Stromal cell of bone marrow (primary cell): ENCODE results near the gene NCK1.
"Not testable (repeated sequence)": the region's sequence is repeated elsewhere in the genome, so short reads cannot be mapped to it uniquely, and the experiment has no call there.

Experiments
- DNase-seq: peaks from one replicate; pipeline ENCODE4 v3.0.0-alpha.2; 2012; ENCODE audit warnings: low read depth

Gene NCK1

DNA sequence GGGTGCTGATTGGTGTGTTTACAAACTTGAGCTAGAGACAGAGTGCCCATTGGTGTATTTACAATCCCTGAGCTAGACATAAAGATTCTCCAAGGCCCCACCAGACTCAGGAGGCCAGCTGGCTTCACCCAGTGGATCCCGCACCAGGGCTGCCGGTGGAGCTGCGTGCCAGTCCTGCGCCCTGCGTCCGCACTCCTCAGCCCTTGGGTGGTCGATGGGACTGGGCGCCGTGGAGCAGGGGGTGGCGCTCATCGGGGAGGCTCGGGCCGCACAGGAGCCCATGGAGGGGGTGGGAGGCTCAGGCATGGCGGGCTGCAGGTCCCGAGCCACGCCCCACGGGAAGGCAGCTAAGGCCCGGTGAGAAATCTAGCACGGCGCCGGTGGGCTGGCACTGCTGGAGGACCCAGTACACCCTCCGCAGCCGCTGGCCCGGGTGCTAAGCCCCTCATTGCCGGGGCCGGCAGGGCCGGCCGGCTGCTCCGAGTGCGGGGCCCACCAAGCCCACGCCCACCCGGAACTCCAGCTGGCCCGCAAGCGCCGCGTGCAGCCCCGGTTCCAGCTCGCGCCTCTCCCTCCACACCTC lies 125.5 kb downstream of the NCK1 start:
- not testable (repeated sequence) for DNase-seq

DNA sequence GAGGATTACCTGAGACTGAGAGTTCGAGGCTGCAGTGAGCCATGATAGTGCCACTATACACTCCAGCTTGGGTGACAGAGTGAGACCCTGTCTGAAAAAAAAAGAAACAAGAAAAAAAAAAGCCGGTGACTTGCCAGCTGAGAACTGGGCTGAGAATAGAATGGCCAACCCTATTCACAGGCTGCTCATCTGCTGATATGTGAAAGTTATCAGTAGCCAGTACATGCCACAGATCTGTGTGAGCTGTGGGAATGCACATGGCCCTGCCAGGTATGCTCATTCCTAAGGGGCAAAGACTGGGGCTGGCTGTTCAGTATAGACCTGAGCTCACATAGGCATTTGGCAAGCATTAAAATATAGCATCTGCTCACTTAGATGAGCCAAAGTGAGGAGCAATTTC lies 126.6 kb downstream of the NCK1 start:
- DNase-seq = no peak

- no peak for DNase-seq
Observed at GRCh38 chr3:136989781-136990524, 127.9 kb downstream of the NCK1 start.

- no peak for DNase-seq
Observed at GRCh38 chr3:136990826-136991225, 128.8 kb downstream of the NCK1 start.

DNA sequence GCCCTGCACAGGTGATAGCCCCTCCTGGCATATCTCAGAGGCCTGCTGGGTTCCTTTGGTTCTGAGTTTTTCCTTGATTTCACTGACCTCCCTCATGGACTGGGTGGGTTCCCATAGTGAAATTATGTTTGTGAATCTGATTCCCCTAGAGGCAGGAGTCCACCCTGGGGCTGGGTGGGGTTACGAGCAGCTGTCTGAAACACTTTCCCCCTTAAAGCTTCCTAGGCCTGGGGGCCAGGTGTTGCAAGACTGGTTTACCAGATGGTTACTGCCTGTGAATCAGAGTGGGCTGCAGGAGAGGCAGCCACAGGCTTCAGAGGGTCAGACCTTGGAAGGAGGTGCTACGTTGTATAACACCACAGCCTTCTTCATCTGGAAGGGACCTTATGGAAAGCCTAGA lies 130.1 kb downstream of the NCK1 start:
- DNase-seq = no peak

DNA sequence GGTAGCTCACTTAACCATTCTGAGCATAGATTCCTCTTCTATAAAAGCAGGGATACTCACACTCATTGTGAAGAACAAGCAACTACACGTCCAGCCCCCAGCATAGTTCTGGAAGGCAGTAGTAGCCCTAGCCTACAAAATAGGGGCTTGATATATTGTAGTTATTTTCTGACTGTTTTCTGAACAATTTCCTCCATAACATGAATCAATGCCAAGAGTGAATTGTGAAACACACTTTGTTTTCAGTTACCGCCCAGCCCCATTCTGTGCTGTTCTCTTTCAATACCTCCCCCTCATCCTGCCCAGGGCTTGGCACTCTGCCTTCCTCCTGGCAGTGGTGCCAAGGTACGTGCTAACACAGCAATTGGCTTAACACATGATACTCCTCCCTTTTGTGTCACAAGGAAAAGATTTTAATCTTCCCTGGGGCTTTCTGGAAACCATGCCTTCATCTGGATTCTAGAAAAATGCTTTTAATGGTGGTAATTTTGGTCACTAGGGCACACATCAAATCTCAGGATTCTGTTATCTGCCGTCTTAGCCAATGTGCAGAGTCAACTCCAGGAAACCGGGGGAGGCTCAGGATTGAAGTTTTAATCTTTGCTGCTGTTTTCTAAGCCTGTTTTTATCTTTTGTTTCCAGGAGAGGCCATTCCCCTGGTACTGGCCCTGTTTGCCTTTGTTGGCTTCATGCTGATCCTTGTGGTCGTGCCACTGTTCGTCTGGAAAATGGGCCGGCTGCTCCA lies 132.9 kb downstream of the NCK1 start:
- DNase-seq = peak; percentile 89

DNA sequence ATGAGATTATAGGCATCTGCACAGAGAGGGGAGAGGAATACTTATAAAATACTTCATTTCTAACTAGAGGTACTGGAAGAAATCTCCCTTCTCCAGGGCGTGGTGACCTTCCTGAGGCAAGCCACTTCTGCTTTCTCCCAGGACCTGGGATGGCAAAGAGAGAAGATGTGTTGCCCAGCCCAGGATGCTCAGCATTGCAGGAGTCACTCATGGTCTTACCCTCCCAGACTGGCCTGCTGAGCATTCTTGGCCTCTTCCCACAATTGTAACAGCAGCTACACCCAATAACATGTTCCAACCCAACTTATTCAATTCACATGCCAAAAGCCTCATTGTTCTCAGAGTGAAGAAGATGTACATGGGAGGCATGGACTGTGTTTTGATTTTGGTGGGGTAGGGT lies 133.6 kb downstream of the NCK1 start:
- no peak for DNase-seq
